ENCODE measurements around the gene FAM149A.

Gene FAM149A

DNA sequence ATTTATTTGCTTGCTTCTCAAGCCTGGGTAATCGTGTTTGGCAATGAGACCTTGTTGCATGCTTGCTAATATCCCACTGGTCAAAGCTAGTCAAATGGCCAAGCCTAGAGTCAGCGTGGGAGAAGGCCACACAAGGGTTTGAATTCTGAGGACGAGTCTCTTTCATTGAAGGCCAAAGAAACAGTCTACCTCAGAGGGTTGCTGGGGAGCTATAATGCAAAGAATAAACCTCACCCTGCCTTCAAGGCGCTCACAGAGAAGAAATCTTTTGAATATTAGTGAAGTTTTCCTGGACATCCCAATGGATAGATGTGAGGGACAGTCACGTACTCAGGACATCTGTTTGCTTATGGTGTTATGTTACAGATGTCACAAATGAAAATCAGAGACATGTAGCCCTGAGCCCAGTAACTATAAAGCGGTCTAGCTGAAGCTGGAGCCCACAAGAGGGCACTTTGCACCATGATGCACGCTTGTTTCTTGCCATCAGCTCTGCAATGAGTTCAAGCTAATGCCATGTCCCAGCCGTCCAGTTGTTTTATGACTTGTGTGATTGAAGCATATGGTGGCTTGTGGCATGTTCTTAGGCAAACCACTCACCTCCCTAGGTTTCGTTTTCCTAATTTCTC lies 36.6 kb upstream of the FAM149A start:
- TF ChIP-seq CSDC2 (CRISPR knock-in tag; IDR thresholded peaks at IDR 0.05) (no peak), OSR1 (CRISPR knock-in tag; IDR thresholded peaks at IDR 0.05) (no peak), GLIS3 (CRISPR knock-in tag; IDR thresholded peaks at IDR 0.05) (no peak), ARNTL (CRISPR knock-in tag; IDR thresholded peaks at IDR 0.05; ENCODE audit: borderline replicate concordance, low read depth) (no peak), BACH2 (CRISPR knock-in tag; IDR thresholded peaks at IDR 0.05; ENCODE audit: borderline replicate concordance) (no peak), ZNF70 (CRISPR knock-in tag; IDR thresholded peaks at IDR 0.05) (no peak), RARB (CRISPR knock-in tag; IDR thresholded peaks at IDR 0.05) (no peak), ZFP3 (CRISPR knock-in tag; IDR thresholded peaks at IDR 0.05) (no peak), PPARA (CRISPR knock-in tag; IDR thresholded peaks at IDR 0.05; ENCODE audit: borderline replicate concordance) (no peak), ISL1 (CRISPR knock-in tag; IDR thresholded peaks at IDR 0.05) (no peak), ZC3H10 (CRISPR knock-in tag; IDR thresholded peaks at IDR 0.05) (no peak), ZFP30 (CRISPR knock-in tag; IDR thresholded peaks at IDR 0.05) (no peak), ESRRG (CRISPR knock-in tag; IDR thresholded peaks at IDR 0.05) (no peak), ZNF565 (CRISPR knock-in tag; conservative IDR thresholded peaks at IDR 0.05; ENCODE audit: low read depth) (no peak), ZNF8 (CRISPR knock-in tag; IDR thresholded peaks at IDR 0.05) (no peak)
- TF ChIP-seq, protein P1, sequence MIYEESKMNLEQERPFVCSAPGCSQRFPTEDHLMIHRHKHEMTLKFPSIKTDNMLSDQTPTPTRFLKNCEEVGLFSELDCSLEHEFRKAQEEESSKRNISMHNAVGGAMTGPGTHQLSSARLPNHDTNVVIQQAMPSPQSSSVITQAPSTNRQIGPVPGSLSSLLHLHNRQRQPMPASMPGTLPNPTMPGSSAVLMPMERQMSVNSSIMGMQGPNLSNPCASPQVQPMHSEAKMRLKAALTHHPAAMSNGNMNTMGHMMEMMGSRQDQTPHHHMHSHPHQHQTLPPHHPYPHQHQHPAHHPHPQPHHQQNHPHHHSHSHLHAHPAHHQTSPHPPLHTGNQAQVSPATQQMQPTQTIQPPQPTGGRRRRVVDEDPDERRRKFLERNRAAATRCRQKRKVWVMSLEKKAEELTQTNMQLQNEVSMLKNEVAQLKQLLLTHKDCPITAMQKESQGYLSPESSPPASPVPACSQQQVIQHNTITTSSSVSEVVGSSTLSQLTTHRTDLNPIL (CRISPR knock-in tag; IDR thresholded peaks at IDR 0.05; ENCODE audit: low read depth), result no peak
- TF ChIP-seq, protein P2, sequence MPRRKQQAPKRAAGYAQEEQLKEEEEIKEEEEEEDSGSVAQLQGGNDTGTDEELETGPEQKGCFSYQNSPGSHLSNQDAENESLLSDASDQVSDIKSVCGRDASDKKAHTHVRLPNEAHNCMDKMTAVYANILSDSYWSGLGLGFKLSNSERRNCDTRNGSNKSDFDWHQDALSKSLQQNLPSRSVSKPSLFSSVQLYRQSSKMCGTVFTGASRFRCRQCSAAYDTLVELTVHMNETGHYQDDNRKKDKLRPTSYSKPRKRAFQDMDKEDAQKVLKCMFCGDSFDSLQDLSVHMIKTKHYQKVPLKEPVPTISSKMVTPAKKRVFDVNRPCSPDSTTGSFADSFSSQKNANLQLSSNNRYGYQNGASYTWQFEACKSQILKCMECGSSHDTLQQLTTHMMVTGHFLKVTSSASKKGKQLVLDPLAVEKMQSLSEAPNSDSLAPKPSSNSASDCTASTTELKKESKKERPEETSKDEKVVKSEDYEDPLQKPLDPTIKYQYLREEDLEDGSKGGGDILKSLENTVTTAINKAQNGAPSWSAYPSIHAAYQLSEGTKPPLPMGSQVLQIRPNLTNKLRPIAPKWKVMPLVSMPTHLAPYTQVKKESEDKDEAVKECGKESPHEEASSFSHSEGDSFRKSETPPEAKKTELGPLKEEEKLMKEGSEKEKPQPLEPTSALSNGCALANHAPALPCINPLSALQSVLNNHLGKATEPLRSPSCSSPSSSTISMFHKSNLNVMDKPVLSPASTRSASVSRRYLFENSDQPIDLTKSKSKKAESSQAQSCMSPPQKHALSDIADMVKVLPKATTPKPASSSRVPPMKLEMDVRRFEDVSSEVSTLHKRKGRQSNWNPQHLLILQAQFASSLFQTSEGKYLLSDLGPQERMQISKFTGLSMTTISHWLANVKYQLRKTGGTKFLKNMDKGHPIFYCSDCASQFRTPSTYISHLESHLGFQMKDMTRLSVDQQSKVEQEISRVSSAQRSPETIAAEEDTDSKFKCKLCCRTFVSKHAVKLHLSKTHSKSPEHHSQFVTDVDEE (CRISPR knock-in tag; IDR thresholded peaks at IDR 0.05), result no peak
- TF ChIP-seq, protein P3, sequence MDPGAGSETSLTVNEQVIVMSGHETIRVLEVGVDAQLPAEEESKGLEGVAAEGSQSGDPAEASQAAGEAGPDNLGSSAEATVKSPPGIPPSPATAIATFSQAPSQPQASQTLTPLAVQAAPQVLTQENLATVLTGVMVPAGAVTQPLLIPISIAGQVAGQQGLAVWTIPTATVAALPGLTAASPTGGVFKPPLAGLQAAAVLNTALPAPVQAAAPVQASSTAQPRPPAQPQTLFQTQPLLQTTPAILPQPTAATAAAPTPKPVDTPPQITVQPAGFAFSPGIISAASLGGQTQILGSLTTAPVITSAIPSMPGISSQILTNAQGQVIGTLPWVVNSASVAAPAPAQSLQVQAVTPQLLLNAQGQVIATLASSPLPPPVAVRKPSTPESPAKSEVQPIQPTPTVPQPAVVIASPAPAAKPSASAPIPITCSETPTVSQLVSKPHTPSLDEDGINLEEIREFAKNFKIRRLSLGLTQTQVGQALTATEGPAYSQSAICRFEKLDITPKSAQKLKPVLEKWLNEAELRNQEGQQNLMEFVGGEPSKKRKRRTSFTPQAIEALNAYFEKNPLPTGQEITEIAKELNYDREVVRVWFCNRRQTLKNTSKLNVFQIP (CRISPR knock-in tag; IDR thresholded peaks at IDR 0.05; ENCODE audit: borderline replicate concordance, low read depth), result no peak
- TF ChIP-seq, protein P4, sequence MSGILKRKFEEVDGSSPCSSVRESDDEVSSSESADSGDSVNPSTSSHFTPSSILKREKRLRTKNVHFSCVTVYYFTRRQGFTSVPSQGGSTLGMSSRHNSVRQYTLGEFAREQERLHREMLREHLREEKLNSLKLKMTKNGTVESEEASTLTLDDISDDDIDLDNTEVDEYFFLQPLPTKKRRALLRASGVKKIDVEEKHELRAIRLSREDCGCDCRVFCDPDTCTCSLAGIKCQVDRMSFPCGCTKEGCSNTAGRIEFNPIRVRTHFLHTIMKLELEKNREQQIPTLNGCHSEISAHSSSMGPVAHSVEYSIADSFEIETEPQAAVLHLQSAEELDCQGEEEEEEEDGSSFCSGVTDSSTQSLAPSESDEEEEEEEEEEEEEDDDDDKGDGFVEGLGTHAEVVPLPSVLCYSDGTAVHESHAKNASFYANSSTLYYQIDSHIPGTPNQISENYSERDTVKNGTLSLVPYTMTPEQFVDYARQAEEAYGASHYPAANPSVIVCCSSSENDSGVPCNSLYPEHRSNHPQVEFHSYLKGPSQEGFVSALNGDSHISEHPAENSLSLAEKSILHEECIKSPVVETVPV (CRISPR knock-in tag; IDR thresholded peaks at IDR 0.05), result no peak
- TF ChIP-seq, protein P5, sequence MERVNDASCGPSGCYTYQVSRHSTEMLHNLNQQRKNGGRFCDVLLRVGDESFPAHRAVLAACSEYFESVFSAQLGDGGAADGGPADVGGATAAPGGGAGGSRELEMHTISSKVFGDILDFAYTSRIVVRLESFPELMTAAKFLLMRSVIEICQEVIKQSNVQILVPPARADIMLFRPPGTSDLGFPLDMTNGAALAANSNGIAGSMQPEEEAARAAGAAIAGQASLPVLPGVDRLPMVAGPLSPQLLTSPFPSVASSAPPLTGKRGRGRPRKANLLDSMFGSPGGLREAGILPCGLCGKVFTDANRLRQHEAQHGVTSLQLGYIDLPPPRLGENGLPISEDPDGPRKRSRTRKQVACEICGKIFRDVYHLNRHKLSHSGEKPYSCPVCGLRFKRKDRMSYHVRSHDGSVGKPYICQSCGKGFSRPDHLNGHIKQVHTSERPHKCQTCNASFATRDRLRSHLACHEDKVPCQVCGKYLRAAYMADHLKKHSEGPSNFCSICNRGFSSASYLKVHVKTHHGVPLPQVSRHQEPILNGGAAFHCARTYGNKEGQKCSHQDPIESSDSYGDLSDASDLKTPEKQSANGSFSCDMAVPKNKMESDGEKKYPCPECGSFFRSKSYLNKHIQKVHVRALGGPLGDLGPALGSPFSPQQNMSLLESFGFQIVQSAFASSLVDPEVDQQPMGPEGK (CRISPR knock-in tag; IDR thresholded peaks at IDR 0.05; ENCODE audit: borderline replicate concordance), result no peak
- ATAC-seq, result peak; percentile 85

DNA sequence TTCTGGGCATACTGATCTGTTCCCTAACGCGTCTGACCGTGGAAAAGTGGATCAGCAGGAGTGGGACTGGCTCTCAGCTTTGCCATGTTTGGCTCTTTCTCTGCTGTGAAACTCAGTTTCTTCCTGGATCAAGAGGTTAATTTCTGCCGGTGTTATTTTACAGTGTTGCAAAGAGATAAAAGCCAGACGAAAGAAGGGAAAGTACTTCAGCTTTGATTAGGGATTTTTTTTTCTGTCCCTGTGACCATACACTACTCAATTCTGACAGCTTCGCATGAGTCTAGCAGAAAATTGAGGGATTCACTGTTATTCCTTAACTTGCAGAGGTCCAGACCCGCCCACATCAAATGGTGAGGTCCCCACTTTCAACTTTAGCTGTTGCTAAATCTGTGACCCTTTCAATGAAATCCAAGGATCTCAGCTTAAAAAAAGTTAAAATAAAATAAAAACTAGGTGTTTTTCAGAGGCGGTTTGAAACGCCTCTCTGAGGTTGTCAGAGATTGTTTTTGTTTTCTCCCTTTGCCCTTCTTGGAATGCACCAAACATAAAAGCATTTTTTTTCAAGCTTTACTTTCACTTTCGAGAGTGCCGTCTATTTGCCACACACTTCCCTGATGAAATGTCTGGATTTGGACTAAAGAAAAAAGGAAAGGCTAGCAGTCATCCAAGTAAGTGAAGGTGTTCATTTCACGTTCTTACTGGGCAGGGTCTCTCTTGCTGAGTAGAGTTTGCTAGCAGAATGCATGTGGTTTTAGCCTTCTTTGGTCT lies 35.7 kb upstream of the FAM149A start, which contains the start of gene TLR3:
TLR3 (plus strand) TSS at position 576 of the 768 bp plus-strand sequence. CDS start 7,464 bp downstream, outside the sequence.
- ATAC-seq, result peak; percentile 69
- no peak for TF ChIP-seq ZFP30 (CRISPR knock-in tag; IDR thresholded peaks at IDR 0.05)
- TF ChIP-seq ISL1 (CRISPR knock-in tag; IDR thresholded peaks at IDR 0.05), result no peak
- no peak for TF ChIP-seq TOX (CRISPR knock-in tag; IDR thresholded peaks at IDR 0.05; ENCODE audit: borderline replicate concordance)
- no peak for TF ChIP-seq ZFP3 (CRISPR knock-in tag; IDR thresholded peaks at IDR 0.05)

Measured in SK-N-SH treated with all-trans-retinoic acid at 6 μM for 48 hours (cell line).